Natural killer cell (primary cell): ENCODE measurements around the gene KRT3. TPM values are rescaled to one million over a fixed set of nuclear protein-coding genes. Genes with fewer than 3 reads are reported as not detected.

ENCODE experiments used
- ATAC-seq, 3 donors: fragments of 150-1000 bp in 2 of 3; fragments of 200-7000 bp in 1 of 3; cut with Tn5 transposase; 1 replicate in 1 of 3; 2 replicates in 2 of 3; pipeline ENCODE4 v1.10.0; 2021; ENCODE audit warnings: mild to moderate bottlenecking in 2 of 3, moderate library complexity in 2 of 3
- DNase-seq, 2 donors: peaks; one replicate each; pipeline versions ENCODE4 v3.0.0 to v3.0.0-alpha.2; 2013 to 2021; ENCODE audit warnings: mixed read lengths in 1 of 2
- H3K27ac ChIP-seq: one replicate; pipeline ENCODE4 v1.5.1; 2013; ENCODE audit warnings: mild to moderate bottlenecking, low read length
- H3K27me3 ChIP-seq: one replicate; pipeline ENCODE4 v1.6.1; 2013; ENCODE audit warnings: low read length; ENCODE audit not compliant: control insufficient read depth, insufficient read depth
- H3K36me3 ChIP-seq: one replicate; pipeline ENCODE4 v1.6.1; 2013; ENCODE audit warnings: low read length; ENCODE audit not compliant: control insufficient read depth, insufficient read depth
- H3K4me1 ChIP-seq: one replicate; pipeline ENCODE4 v1.6.1; 2013; ENCODE audit warnings: low read length; ENCODE audit not compliant: control insufficient read depth, insufficient read depth
- H3K4me3 ChIP-seq: one replicate; pipeline ENCODE4 v1.5.1; 2013; ENCODE audit warnings: low read length
- H3K9me3 ChIP-seq: one replicate; pipeline ENCODE4 v1.6.1; 2013; ENCODE audit warnings: low read length; ENCODE audit not compliant: control insufficient read depth, insufficient read depth
- H3K27ac Mint-ChIP-seq, 2 donors: one replicate each; pipeline ENCODE4 v1.8.0; 2022; ENCODE audit warnings: mild to moderate bottlenecking in 2 of 2, mixed read lengths in 2 of 2, moderate library complexity in 1 of 2
- H3K27me3 Mint-ChIP-seq, 2 donors: one replicate each; pipeline ENCODE4 v1.8.0; 2022; ENCODE audit warnings: low read depth in 2 of 2, mixed read lengths in 2 of 2
- H3K36me3 Mint-ChIP-seq: one replicate; pipeline ENCODE4 v1.8.0; 2022; ENCODE audit warnings: mixed read lengths
- H3K4me1 Mint-ChIP-seq, 2 donors: one replicate each; pipeline ENCODE4 v1.8.0; 2022; ENCODE audit warnings: mixed read lengths in 2 of 2
- H3K4me3 Mint-ChIP-seq: one replicate; pipeline ENCODE4 v1.8.0; 2022; ENCODE audit warnings: mild to moderate bottlenecking, moderate library complexity, mixed read lengths
- H3K9me3 Mint-ChIP-seq, 2 donors: one replicate each; pipeline ENCODE4 v1.8.0; 2022; ENCODE audit warnings: mixed read lengths in 2 of 2
- CTCF ChIP-seq: fragments of 200-600 bp; IDR thresholded peaks from one replicate; pipeline ENCODE4 v1.8.0; 2022; ENCODE audit warnings: antibody characterized with exemption
- WGBS: methylation state at CpG from one replicate; pipeline ENCODE4 v1.1.7; 2013; ENCODE audit warnings: missing lambda C conversion rate; ENCODE audit not compliant: insufficient coverage; 5-methylcytosine and 5-hydroxymethylcytosine counted together
- intact Hi-C: fragments of 100-400 bp; cut with micrococcal nuclease; formaldehyde crosslinking; loops from one replicate; pipeline ENCODE4 v1.14.2; 2022
- total RNA-seq, 4 donors: library from RNA; stranded (reverse); fragments of 120-200 nt in 1 of 4; gene quantifications; one replicate each; pipeline versions ENCODE4 v1.2.3 to v1.2.4, GENCODE V29; 2013 to 2022

Gene KRT3
- total RNA-seq, 3 donors from 2014 or later (not counting 1 experiment from before 2014, with no cell fraction given): not detected

- Mint-ChIP-seq H3K36me3 (no peaks in the 10 kb centered on the region), H3K4me1 (peaks cover under 1% of the 10 kb centered on the region in 2 donors), H3K27ac (no peak overlapping the region), H3K9me3 (no peaks in the 10 kb centered on the region), H3K4me3 (no peak overlapping the region), H3K27me3 (peaks cover 2 to 5% of the 10 kb centered on the region in 2 donors)
- H3K27me3 ChIP-seq: no peaks in the 10 kb centered on the region
- ATAC-seq: no peak
- no peak overlapping the region for H3K4me3 ChIP-seq
- TF ChIP-seq CTCF: no peak
- no peaks in the 10 kb centered on the region for H3K9me3 ChIP-seq
- intact Hi-C loops: no loop called here
- no peaks in the 10 kb centered on the region for H3K4me1 ChIP-seq
- 84% methylated on average over 7 of the region's 7 CpGs for WGBS
- DNase-seq: no peak
- H3K36me3 ChIP-seq: no peaks in the 10 kb centered on the region
- no peak overlapping the region for H3K27ac ChIP-seq
Measured at GRCh38 chr12:52809166-52809565, 13.2 kb upstream of the KRT3 start.

- TF ChIP-seq CTCF: no peak
- H3K4me3 Mint-ChIP-seq: no peak overlapping the region
- no peaks in the 10 kb centered on the region for H3K36me3 Mint-ChIP-seq
- DNase-seq (no peak), ATAC-seq (no peak)
- Histone ChIP-seq H3K27ac (no peak overlapping the region), H3K9me3 (no peaks in the 10 kb centered on the region), H3K27me3 (no peaks in the 10 kb centered on the region), H3K4me3 (no peak overlapping the region), H3K4me1 (no peaks in the 10 kb centered on the region), H3K36me3 (no peaks in the 10 kb centered on the region)
- peaks cover 0 to 5% of the 10 kb centered on the region in 2 donors for H3K27me3 Mint-ChIP-seq
- 91% methylated on average over 8 of the region's 8 CpGs for WGBS
- H3K9me3 Mint-ChIP-seq: no peaks in the 10 kb centered on the region
- H3K27ac Mint-ChIP-seq: no peak overlapping the region
- intact Hi-C loops: no loop called here
- no peaks in the 10 kb centered on the region for H3K4me1 Mint-ChIP-seq
Measured at GRCh38 chr12:52808573-52809160, 12.8 kb upstream of the KRT3 start.

- H3K9me3 ChIP-seq: no peaks in the 10 kb centered on the region
- no peak for TF ChIP-seq CTCF
- ATAC-seq: no peak
- 86% methylated on average over 16 of the region's 16 CpGs for WGBS
- Mint-ChIP-seq H3K4me1 (no peaks in the 10 kb centered on the region), H3K27ac (no peak overlapping the region), H3K9me3 (no peaks in the 10 kb centered on the region), H3K4me3 (no peak overlapping the region), H3K27me3 (peaks cover 0 to 5% of the 10 kb centered on the region in 2 donors), H3K36me3 (no peaks in the 10 kb centered on the region)
- H3K27ac ChIP-seq: no peak overlapping the region
- intact Hi-C loops: no loop called here
- no peak for DNase-seq
- no peaks in the 10 kb centered on the region for H3K27me3 ChIP-seq
- H3K4me1 ChIP-seq: no peaks in the 10 kb centered on the region
- H3K4me3 ChIP-seq: no peak overlapping the region
- no peaks in the 10 kb centered on the region for H3K36me3 ChIP-seq
Measured at GRCh38 chr12:52807544-52808470, 11.9 kb upstream of the KRT3 start.
